Vagina (tissue), 2 donors: ENCODE results near the gene DCHS2. TPM values are rescaled to one million over a fixed set of nuclear protein-coding genes. Genes with fewer than 3 reads are reported as not detected.

Experiments used
- DNase-seq, 2 donors: peaks; one replicate each; pipeline ENCODE4 v3.0.0-alpha.2; 2017; ENCODE audit errors: extremely low spot score in 2 of 2
- H3K27ac ChIP-seq: fragments of 200-600 bp; sonication (generic); one replicate; pipeline ENCODE4 v1.5.1; 2019
- H3K27me3 ChIP-seq: fragments of 200-600 bp; sonication (generic); one replicate; pipeline ENCODE4 v1.5.1; 2019
- H3K36me3 ChIP-seq, 2 donors: fragments of 200-600 bp; sonication (generic); one replicate each; pipeline ENCODE4 v1.5.1; 2017 to 2019
- H3K4me1 ChIP-seq: fragments of 200-600 bp; sonication (generic); one replicate; pipeline ENCODE4 v1.5.1; 2019
- H3K4me3 ChIP-seq, 2 donors: fragments of 200-600 bp; sonication (generic); 1 replicate in 1 of 2; 2 replicates in 1 of 2; pipeline ENCODE4 v1.5.1; 2016 to 2019
- H3K9me3 ChIP-seq: fragments of 200-600 bp; sonication (generic); one replicate; pipeline ENCODE4 v1.5.1; 2019
- CTCF ChIP-seq, 3 experiments: fragments of 450-650 bp in 2 of 3; fragments of 200-600 bp in 1 of 3; sonication (generic) in 1 of 3; IDR thresholded peaks; one replicate each; pipeline ENCODE4 v1.5.1; 2017 to 2019; ENCODE audit warnings: antibody characterized with exemption in 3 of 3, mild to moderate bottlenecking in 2 of 3, moderate library complexity in 2 of 3
- POLR2A ChIP-seq, 2 donors: fragments of 450-650 bp; IDR thresholded peaks; one replicate each; pipeline ENCODE4 v1.6.1; 2017; ENCODE audit warnings: antibody characterized with exemption in 2 of 2, mild to moderate bottlenecking in 2 of 2, moderate library complexity in 2 of 2
- POLR2AphosphoS5 ChIP-seq, 2 donors: sonication (generic); formaldehyde crosslinking; IDR thresholded peaks; one replicate each; pipeline ENCODE4 v1.9.0; 2017; ENCODE audit warnings: antibody characterized with exemption in 2 of 2, mild to moderate bottlenecking in 2 of 2, low read depth in 1 of 2; ENCODE audit not compliant: insufficient read depth in 1 of 2
- intact Hi-C: fragments of 100-400 bp; cut with DNase I; formaldehyde crosslinking; loops from one replicate; pipeline ENCODE4 v1.15.1; 2023
- total RNA-seq: library from RNA; depleted of rRNA; stranded (reverse); fragments of >200 nt; gene quantifications from one replicate; pipeline ENCODE4 v1.2.3, GENCODE V29; 2016

Gene DCHS2
- total RNA-seq, 1 donor from 2014 or later, result 7.9 TPM

- Histone ChIP-seq H3K4me1 (no peaks in the 10 kb centered on the region), H3K4me3 (no peak overlapping the region), H3K36me3 (no peaks in the 10 kb centered on the region), H3K27me3 (no peaks in the 10 kb centered on the region), H3K9me3 (no peaks in the 10 kb centered on the region), H3K27ac (no peak overlapping the region)
- TF ChIP-seq POLR2AphosphoS5 (IDR thresholded peaks at IDR 0.05; ENCODE audit: insufficient read depth in 1 of 2, low read depth in 1 of 2) (no peak), CTCF (IDR thresholded peaks at IDR 0.05) (no peak), POLR2A (IDR thresholded peaks at IDR 0.05) (no peak)
- no peak for DNase-seq
- intact Hi-C loops, result no loop called here
Observed at GRCh38 chr4:154465085-154465484, 26.5 kb downstream of the DCHS2 start.

- H3K4me1 ChIP-seq, result no peaks in the 10 kb centered on the region
- intact Hi-C loops, result no loop called here
- no peak overlapping the region for H3K27ac ChIP-seq
- no peaks in the 10 kb centered on the region for H3K27me3 ChIP-seq
- no peak overlapping the region for H3K4me3 ChIP-seq
- no peaks in the 10 kb centered on the region for H3K36me3 ChIP-seq
- no peak for DNase-seq
- TF ChIP-seq POLR2A (IDR thresholded peaks at IDR 0.05) (no peak), POLR2AphosphoS5 (IDR thresholded peaks at IDR 0.05; ENCODE audit: insufficient read depth in 1 of 2, low read depth in 1 of 2) (no peak), CTCF (IDR thresholded peaks at IDR 0.05) (no peak)
- no peaks in the 10 kb centered on the region for H3K9me3 ChIP-seq
Observed at GRCh38 chr4:154464654-154465053, 26.9 kb downstream of the DCHS2 start.

GRCh38 chr4:154462081-154462810 is 29.4 kb downstream of the DCHS2 start:
- Histone ChIP-seq H3K27me3 (no peaks in the 10 kb centered on the region), H3K36me3 (no peaks in the 10 kb centered on the region), H3K27ac (no peak overlapping the region), H3K4me1 (no peaks in the 10 kb centered on the region), H3K4me3 (no peak overlapping the region), H3K9me3 (no peaks in the 10 kb centered on the region)
- DNase-seq, result no peak
- no peak for TF ChIP-seq CTCF (IDR thresholded peaks at IDR 0.05)
- TF ChIP-seq POLR2A (IDR thresholded peaks at IDR 0.05), result no peak
- TF ChIP-seq POLR2AphosphoS5 (IDR thresholded peaks at IDR 0.05; ENCODE audit: insufficient read depth in 1 of 2, low read depth in 1 of 2), result no peak
- intact Hi-C loops, result no loop called here

- intact Hi-C loops, result no loop called here
- H3K27me3 ChIP-seq, result no peaks in the 10 kb centered on the region
- H3K36me3 ChIP-seq, result no peaks in the 10 kb centered on the region
- no peak for TF ChIP-seq POLR2AphosphoS5 (IDR thresholded peaks at IDR 0.05; ENCODE audit: insufficient read depth in 1 of 2, low read depth in 1 of 2)
- no peak for TF ChIP-seq POLR2A (IDR thresholded peaks at IDR 0.05)
- TF ChIP-seq CTCF (IDR thresholded peaks at IDR 0.05), result no peak
- H3K4me3 ChIP-seq, result no peak overlapping the region
- H3K4me1 ChIP-seq, result no peaks in the 10 kb centered on the region
- H3K9me3 ChIP-seq, result no peaks in the 10 kb centered on the region
- no peak overlapping the region for H3K27ac ChIP-seq
- DNase-seq, result no peak
Observed at GRCh38 chr4:154457471-154457870, 34.1 kb downstream of the DCHS2 start.

- no peak for TF ChIP-seq POLR2A (IDR thresholded peaks at IDR 0.05)
- no peak for TF ChIP-seq CTCF (IDR thresholded peaks at IDR 0.05)
- TF ChIP-seq POLR2AphosphoS5 (IDR thresholded peaks at IDR 0.05; ENCODE audit: insufficient read depth in 1 of 2, low read depth in 1 of 2), result no peak
- Histone ChIP-seq H3K36me3 (no peaks in the 10 kb centered on the region), H3K4me3 (no peak overlapping the region), H3K9me3 (no peaks in the 10 kb centered on the region), H3K27ac (no peak overlapping the region), H3K4me1 (no peaks in the 10 kb centered on the region), H3K27me3 (no peaks in the 10 kb centered on the region)
- intact Hi-C loops, result no loop called here
- no peak for DNase-seq
Observed at GRCh38 chr4:154456889-154457288, 34.7 kb downstream of the DCHS2 start.
